ENCODE data around the gene MSRB3. TPM values are rescaled to one million over a fixed set of nuclear protein-coding genes. Genes with fewer than 3 reads are reported as not detected.
"Not testable (repeated sequence)": the region's sequence is repeated elsewhere in the genome, so short reads cannot be mapped to it uniquely, and the experiment has no call there.

Gene MSRB3
- total RNA-seq, 4 donors from 2014 or later: 2.7 to 54.6 (median 11.1) TPM

DNA sequence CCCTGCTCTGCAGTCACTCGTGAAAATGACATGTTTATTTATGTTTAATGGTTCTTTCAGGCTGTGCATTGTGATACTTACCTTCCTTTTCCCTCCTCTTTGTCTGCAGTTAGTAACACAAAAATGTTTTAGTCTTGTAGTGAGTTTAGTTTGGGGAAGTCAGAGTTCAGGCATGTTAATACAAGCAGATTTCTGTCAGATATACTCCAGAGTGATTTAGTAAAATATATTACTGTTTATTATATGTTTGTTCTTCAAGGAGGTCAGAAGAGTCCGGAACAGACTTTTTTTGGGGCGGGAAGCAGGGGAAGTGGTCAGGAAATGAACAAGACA, 28.7 kb downstream of the MSRB3 start:
- Histone ChIP-seq H3K27ac (no peak overlapping the region), H3K36me3 (no peaks in the 10 kb centered on the region), H3K4me1 (peaks cover 0 to 33% (median 7%) of the 10 kb centered on the region in 3 donors), H3K4me3 (no peak overlapping the region), H3K9me3 (no peaks in the 10 kb centered on the region), H3K27me3 (no peaks in the 10 kb centered on the region)
- no peak for TF ChIP-seq POLR2A (IDR thresholded peaks at IDR 0.05)
- TF ChIP-seq, protein P1, sequence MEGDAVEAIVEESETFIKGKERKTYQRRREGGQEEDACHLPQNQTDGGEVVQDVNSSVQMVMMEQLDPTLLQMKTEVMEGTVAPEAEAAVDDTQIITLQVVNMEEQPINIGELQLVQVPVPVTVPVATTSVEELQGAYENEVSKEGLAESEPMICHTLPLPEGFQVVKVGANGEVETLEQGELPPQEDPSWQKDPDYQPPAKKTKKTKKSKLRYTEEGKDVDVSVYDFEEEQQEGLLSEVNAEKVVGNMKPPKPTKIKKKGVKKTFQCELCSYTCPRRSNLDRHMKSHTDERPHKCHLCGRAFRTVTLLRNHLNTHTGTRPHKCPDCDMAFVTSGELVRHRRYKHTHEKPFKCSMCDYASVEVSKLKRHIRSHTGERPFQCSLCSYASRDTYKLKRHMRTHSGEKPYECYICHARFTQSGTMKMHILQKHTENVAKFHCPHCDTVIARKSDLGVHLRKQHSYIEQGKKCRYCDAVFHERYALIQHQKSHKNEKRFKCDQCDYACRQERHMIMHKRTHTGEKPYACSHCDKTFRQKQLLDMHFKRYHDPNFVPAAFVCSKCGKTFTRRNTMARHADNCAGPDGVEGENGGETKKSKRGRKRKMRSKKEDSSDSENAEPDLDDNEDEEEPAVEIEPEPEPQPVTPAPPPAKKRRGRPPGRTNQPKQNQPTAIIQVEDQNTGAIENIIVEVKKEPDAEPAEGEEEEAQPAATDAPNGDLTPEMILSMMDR (IDR thresholded peaks at IDR 0.05): no peak
- WGBS, 2 donors: 12 to 18% methylated on average over 3 of the region's 3 CpGs
- intact Hi-C loops (cut with DNase I): no loop called here
- no peak for DNase-seq

DNA sequence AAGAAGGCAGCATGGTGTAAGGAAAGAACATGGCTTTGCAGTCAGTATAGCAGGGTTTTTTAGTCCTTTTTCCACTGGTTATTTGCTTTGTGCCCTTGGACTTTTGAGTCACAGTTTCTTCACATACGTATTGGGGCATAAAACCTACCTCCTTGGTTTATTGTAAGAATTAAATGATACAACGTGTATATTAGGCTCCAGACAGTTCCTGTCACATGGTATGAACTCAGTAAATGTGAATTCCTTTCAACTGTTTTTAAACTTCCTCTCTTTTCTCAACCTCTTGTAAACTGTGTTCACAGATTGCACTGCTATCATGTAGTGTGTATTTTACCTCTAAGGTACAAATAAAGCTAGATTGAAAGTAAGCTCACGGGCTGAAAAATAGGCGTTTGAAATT, 29.5 kb downstream of the MSRB3 start:
- no peak for DNase-seq

DNA sequence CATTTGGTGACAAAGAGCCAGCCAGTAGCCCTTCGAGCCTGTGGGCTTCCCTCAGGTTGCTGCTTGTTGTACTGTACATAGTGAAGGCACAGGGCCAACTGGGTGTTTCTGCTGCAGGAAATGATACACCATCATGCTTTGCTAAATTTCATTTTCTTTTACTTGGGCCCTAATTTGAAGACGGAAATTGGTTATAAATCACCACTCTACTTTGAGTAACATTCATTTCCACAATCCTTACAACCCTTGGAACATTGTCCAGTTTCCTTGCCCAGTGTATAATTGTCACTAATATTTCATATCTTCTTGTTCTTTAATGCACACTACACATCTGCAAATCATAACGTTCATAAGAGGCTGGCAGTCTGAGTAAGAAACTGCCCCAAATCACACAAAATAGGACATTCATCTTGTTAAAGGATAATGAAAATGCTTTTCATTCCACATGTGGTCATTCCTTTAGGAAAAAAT, 30.2 kb downstream of the MSRB3 start:
- H3K4me1 ChIP-seq: peaks cover 0 to 26% (median 7%) of the 10 kb centered on the region in 3 donors
- H3K4me3 ChIP-seq: no peak overlapping the region
- no peak for TF ChIP-seq POLR2A (IDR thresholded peaks at IDR 0.05)
- TF ChIP-seq, protein P1 (IDR thresholded peaks at IDR 0.05): no peak
- no peak for DNase-seq
- peak overlapping the region in 1 of 4 donors; percentile 10 for H3K27ac ChIP-seq
- no peaks in the 10 kb centered on the region for H3K9me3 ChIP-seq
- 24 to 30% methylated on average over 3 of the region's 3 CpGs for WGBS, 2 donors
- intact Hi-C loops (cut with DNase I): no loop called here
- H3K36me3 ChIP-seq: no peaks in the 10 kb centered on the region
- no peaks in the 10 kb centered on the region for H3K27me3 ChIP-seq

More for the DNA sequence above, 29.5 kb downstream of the MSRB3 start:
- H3K27me3 ChIP-seq: no peaks in the 10 kb centered on the region
- intact Hi-C loops (cut with DNase I): no loop called here
- no peak overlapping the region for H3K4me3 ChIP-seq
- H3K36me3 ChIP-seq: no peaks in the 10 kb centered on the region
- peaks cover 0 to 26% (median 7%) of the 10 kb centered on the region in 3 donors for H3K4me1 ChIP-seq
- no peaks in the 10 kb centered on the region for H3K9me3 ChIP-seq
- peak overlapping the region in 1 of 4 donors; percentile 10 for H3K27ac ChIP-seq
- TF ChIP-seq POLR2A (IDR thresholded peaks at IDR 0.05): no peak
- TF ChIP-seq, protein P1 (IDR thresholded peaks at IDR 0.05): no peak
- 33 to 34% methylated on average over 4 of the region's 4 CpGs for WGBS, 2 donors

DNA sequence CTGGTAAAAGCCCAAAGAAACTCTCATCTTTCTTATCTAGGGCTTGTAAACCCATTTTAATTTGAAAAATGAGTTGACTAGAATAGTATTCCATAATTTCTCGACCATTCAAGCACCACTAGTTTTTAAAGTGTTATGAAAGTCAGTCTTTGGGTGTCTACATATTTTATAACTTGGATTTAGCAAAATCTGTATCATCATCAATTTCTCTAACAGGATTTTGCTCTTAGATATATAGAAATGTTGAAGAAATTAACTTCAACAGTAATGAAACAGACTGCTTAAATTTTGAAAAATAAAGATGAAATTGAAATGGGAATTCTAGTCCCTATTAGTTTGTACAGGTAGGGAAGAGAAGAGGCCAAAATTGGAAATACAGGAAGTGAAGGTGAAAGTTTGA, 32.8 kb downstream of the MSRB3 start:
- Histone ChIP-seq H3K27ac (no peak overlapping the region), H3K36me3 (no peaks in the 10 kb centered on the region), H3K4me1 (peaks cover 0 to 26% (median 7%) of the 10 kb centered on the region in 3 donors), H3K4me3 (no peak overlapping the region), H3K9me3 (no peaks in the 10 kb centered on the region), H3K27me3 (no peaks in the 10 kb centered on the region)
- intact Hi-C loops (cut with DNase I): no loop called here
- no peak for TF ChIP-seq POLR2A (IDR thresholded peaks at IDR 0.05)
- TF ChIP-seq, protein P1 (IDR thresholded peaks at IDR 0.05): no peak
- 53 to 59% methylated on average over 1 of the region's 1 CpG for WGBS, 2 donors
- DNase-seq: no peak

DNA sequence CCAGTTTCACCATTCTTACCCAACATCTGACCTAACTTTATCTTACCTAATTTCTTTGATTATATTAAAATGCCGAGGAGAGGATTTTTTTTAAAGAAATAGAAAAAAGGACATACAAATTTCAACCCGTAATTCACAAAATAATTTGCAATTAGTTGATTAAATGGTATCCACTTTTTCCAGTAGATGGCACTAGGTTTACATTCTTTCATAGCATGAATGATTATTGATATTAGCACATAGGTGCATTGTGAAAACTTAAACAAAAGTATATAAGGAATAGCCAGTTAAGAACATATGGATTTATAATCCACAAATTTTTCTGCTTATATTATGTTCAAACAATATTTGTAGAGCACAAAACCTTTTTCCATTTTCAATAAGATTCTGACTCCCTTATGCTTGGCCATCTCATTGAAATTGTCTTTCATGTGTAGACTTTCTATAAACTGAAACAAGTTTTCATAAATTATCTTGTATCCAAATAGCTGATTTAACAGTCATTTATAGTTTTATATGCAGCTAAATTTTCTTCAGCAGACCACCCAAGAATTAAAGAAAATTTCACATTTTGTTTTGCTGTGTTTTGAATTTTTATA, 35.3 kb downstream of the MSRB3 start:
- H3K36me3 ChIP-seq: no peaks in the 10 kb centered on the region
- no peak for TF ChIP-seq POLR2A (IDR thresholded peaks at IDR 0.05)
- TF ChIP-seq, protein P1 (IDR thresholded peaks at IDR 0.05): peak in 4 of 6 experiments; percentile 24 to 61 (median 36)
- 18 to 31% methylated on average over 2 of the region's 2 CpGs for WGBS, 2 donors
- no peak overlapping the region for H3K4me3 ChIP-seq
- no peak overlapping the region for H3K27ac ChIP-seq
- intact Hi-C loops (cut with DNase I): no loop called here
- DNase-seq: no peak
- no peaks in the 10 kb centered on the region for H3K9me3 ChIP-seq
- peaks cover 0 to 4% (median 0%) of the 10 kb centered on the region in 3 donors for H3K4me1 ChIP-seq
- no peaks in the 10 kb centered on the region for H3K27me3 ChIP-seq

DNA sequence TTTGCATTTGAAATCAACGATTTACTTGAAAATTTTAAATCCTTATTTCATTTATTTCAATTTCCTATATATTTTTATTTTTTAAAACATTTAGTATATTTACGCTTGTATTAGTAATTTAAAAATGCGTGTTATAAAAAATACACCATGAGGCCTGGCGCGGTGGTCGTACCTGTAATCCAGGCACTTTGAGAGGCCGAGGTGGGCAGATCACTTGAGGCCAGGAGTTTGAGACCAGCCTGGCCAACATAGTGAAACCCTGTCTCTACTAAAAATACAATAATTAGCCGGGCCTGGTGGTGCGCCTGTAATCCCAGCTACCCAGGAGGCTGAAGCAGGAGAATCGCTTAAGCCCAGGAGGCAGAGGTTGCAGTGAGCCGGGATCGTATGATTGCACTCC, 36.8 kb downstream of the MSRB3 start:
- H3K4me1 ChIP-seq; DNase-seq; H3K4me3 ChIP-seq; H3K9me3 ChIP-seq; H3K36me3 ChIP-seq; H3K27me3 ChIP-seq; H3K27ac ChIP-seq; intact Hi-C loops (cut with DNase I): not testable (repeated sequence)
- WGBS, 2 donors: 91 to 92% methylated on average over 12 of the region's 12 CpGs

Data from esophagus squamous epithelium (tissue), 5 donors.